22Rv1 (cell line): ENCODE results near the gene RPLP2.

Experiments
- ZFX ChIP-seq: fragments of 450-650 bp; IDR thresholded peaks from 2 replicates; pipeline ENCODE4 v1.6.1; 2017; ENCODE audit warnings: antibody characterized with exemption, borderline replicate concordance
- TF ChIP-seq, protein P1 (sequence below): fragments of 450-650 bp; IDR thresholded peaks from 2 replicates; pipeline ENCODE4 v1.5.1; 2017; ENCODE audit warnings: mild to moderate bottlenecking

DNA sequence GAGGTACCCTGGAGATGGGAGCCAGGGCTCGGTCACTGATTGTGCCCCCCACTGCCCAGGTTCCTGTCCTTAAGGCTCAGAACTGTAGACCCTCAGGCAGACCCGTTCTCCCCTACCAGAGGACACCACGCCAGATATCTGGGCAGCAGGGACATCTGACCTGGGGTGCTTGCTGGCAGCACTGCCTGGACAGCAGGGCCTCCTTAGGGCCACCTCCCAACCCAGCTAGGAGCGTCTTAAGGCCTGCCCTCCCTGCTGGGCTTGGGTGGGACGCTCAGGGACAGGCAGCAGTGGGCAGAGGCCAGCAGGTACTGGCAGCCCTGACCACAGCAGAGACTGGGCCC is 29.5 kb downstream of the RPLP2 start:
- TF ChIP-seq, protein P1, sequence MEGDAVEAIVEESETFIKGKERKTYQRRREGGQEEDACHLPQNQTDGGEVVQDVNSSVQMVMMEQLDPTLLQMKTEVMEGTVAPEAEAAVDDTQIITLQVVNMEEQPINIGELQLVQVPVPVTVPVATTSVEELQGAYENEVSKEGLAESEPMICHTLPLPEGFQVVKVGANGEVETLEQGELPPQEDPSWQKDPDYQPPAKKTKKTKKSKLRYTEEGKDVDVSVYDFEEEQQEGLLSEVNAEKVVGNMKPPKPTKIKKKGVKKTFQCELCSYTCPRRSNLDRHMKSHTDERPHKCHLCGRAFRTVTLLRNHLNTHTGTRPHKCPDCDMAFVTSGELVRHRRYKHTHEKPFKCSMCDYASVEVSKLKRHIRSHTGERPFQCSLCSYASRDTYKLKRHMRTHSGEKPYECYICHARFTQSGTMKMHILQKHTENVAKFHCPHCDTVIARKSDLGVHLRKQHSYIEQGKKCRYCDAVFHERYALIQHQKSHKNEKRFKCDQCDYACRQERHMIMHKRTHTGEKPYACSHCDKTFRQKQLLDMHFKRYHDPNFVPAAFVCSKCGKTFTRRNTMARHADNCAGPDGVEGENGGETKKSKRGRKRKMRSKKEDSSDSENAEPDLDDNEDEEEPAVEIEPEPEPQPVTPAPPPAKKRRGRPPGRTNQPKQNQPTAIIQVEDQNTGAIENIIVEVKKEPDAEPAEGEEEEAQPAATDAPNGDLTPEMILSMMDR = no peak
- TF ChIP-seq ZFX = no peak
